ENCODE data around the gene RNASEH2A.

RNASEH2A gene

GRCh38 chr19:12859546-12859945, 53.2 kb downstream of the RNASEH2A start:
- no peak for DNase-seq (ENCODE audit: low read depth in 2 of 2)
